A549 (cell line): Measurements from ENCODE around the gene DYNC1I2. TPM values are rescaled to one million over a fixed set of nuclear protein-coding genes. Genes with fewer than 3 reads are reported as not detected.
"Not testable (repeated sequence)": the region's sequence is repeated elsewhere in the genome, so short reads cannot be mapped to it uniquely, and the experiment has no call there.

Source experiments
- ATAC-seq, 2 experiments: fragments of 200-7000 bp in 1 of 2; fragments of >200 bp in 1 of 2; cut with Nextera tagmentation in 1 of 2; cut with Tn5 transposase in 1 of 2; 3 replicates each; pipeline versions ENCODE4 v1.8.0 to v1.9.1; 2018 to 2020; ENCODE audit warnings: mild to moderate bottlenecking in 1 of 2, moderate library complexity in 1 of 2
- CTCF ChIA-PET: fragments of 300-600 bp; sonication (Branson Sonifier 250); formaldehyde crosslinking; extraction: SDS; loops from one replicate; lab custom pipeline; 2021; ENCODE audit warnings: antibody characterized with exemption, inconsistent platforms; lab: Yijun Ruan, JAX
- POLR2A ChIA-PET: fragments of 350-600 bp; formaldehyde crosslinking; extraction: SDS; loops from one replicate; lab custom pipeline; 2021; ENCODE audit warnings: antibody characterized with exemption, inconsistent platforms; lab: Yijun Ruan, JAX
- DNase-seq, 2 experiments: peaks; one replicate each; pipeline versions ENCODE4 v3.0.0 to v3.0.0-alpha.2; 2011 to 2016; ENCODE audit warnings: low read depth in 1 of 2, low spot score in 1 of 2
- FAIRE-seq: peaks from 2 replicates; lab custom pipeline; 2011; peaks lifted over from hg19 to GRCh38; lab: Jason Lieb, UNC
- H3K27ac ChIP-seq, 2 experiments: fragments of >200 bp; sonication (Bioruptor Twin); formaldehyde crosslinking; 3 replicates each; pipeline ENCODE4 v1.5.1; 2016 to 2017
- H3K4me1 ChIP-seq: fragments of >200 bp; sonication (Bioruptor Twin); formaldehyde crosslinking; 3 replicates; pipeline ENCODE4 v1.6.1; 2016
- H3K4me2 ChIP-seq: fragments of >200 bp; sonication (Bioruptor Twin); formaldehyde crosslinking; 3 replicates; pipeline ENCODE4 v1.6.1; 2016
- H3K4me3 ChIP-seq: fragments of >200 bp; sonication (Bioruptor Twin); formaldehyde crosslinking; 3 replicates; pipeline ENCODE4 v1.5.1; 2016
- H3K9me3 ChIP-seq: fragments of >200 bp; sonication (Bioruptor Twin); formaldehyde crosslinking; 3 replicates; pipeline ENCODE4 v1.6.1; 2016
- CBX2 ChIP-seq: fragments of 200-600 bp; sonication (generic); IDR thresholded peaks from 2 replicates; pipeline ENCODE4 v1.6.1; 2016; ENCODE audit warnings: low read depth, mild to moderate bottlenecking, borderline replicate concordance
- CEBPB ChIP-seq, 2 experiments: fragments of >200 bp in 1 of 2; sonication (Bioruptor Twin) in 1 of 2; formaldehyde crosslinking in 1 of 2; IDR thresholded peaks; 2 replicates each; pipeline ENCODE4 v1.6.1; 2012 to 2016
- CHD2 ChIP-seq: fragments of 150-350 bp; IDR thresholded peaks from 2 replicates; pipeline ENCODE4 v1.6.1; 2014; ENCODE audit warnings: low read length; ENCODE audit not compliant: partially characterized antibody
- CHD4 ChIP-seq: fragments of 200-600 bp; sonication (generic); IDR thresholded peaks from 2 replicates; pipeline ENCODE4 v1.6.1; 2016; ENCODE audit warnings: antibody characterized with exemption, mild to moderate bottlenecking, borderline replicate concordance
- FOSL2 ChIP-seq, 2 experiments: fragments of 450-650 bp in 1 of 2; fragments of >200 bp in 1 of 2; sonication (Bioruptor Twin) in 1 of 2; formaldehyde crosslinking; IDR thresholded peaks; 2 replicates each; pipeline versions ENCODE4 v1.5.0 to v1.6.1; 2016 to 2020; ENCODE audit warnings: mild to moderate bottlenecking in 1 of 2, moderate library complexity in 1 of 2
- HDAC2 ChIP-seq: fragments of 200-600 bp; sonication (generic); IDR thresholded peaks from 2 replicates; pipeline ENCODE4 v1.6.1; 2016
- HOXB13 ChIP-seq: fragments of 250-450 bp; sonication (Bioruptor Pico); IDR thresholded peaks from 2 replicates; pipeline ENCODE4 v1.5.0; 2020; ENCODE audit warnings: low read depth, mild to moderate bottlenecking, moderate library complexity
- MAX ChIP-seq: IDR thresholded peaks from 2 replicates; pipeline ENCODE4 v1.6.1; 2012
- MYC ChIP-seq: IDR thresholded peaks from 2 replicates; pipeline ENCODE4 v1.6.1; 2012; ENCODE audit warnings: mild to moderate bottlenecking, inconsistent platforms, low read length, improper control_type of control experiment, borderline replicate concordance
- PHF8 ChIP-seq: fragments of 200-600 bp; sonication (generic); IDR thresholded peaks from 2 replicates; pipeline ENCODE4 v1.6.1; 2016; ENCODE audit warnings: low read depth, mild to moderate bottlenecking, antibody characterized with exemption, moderate library complexity, borderline replicate concordance
- RCOR1 ChIP-seq: fragments of 150-350 bp; IDR thresholded peaks from 2 replicates; pipeline ENCODE4 v1.6.1; 2014; ENCODE audit warnings: antibody characterized with exemption, low read length, low read depth
- USF2 ChIP-seq: fragments of 450-650 bp; IDR thresholded peaks from 2 replicates; pipeline ENCODE4 v1.6.1; 2014; ENCODE audit warnings: antibody characterized with exemption
- ZC3H11A ChIP-seq: fragments of 450-650 bp; IDR thresholded peaks from 2 replicates; pipeline ENCODE4 v1.6.1; 2014; ENCODE audit warnings: antibody characterized with exemption, mild to moderate bottlenecking
- WGBS: methylation state at CpG from one replicate; pipeline ENCODE4 v1.1.6; 2017; ENCODE audit errors: missing lambda C conversion rate; 5-methylcytosine and 5-hydroxymethylcytosine counted together
- polyA plus RNA-seq, 4 experiments: library from polyadenylated mRNA; depleted of rRNA in 3 of 4; stranded (reverse); fragments of >200 nt; fragmentation: RNase III in 1 of 4; extraction: RNeasy Plus Mini Kit Qiagen cat#74134 plus additional on column Dnase treatment in 1 of 4; gene quantifications; 2 replicates in 3 of 4; 3 replicates in 1 of 4; pipeline ENCODE4 v1.2.3, GENCODE V29; 2011 to 2017
- TF ChIP-seq, protein P1 (sequence below): fragments of >200 bp; sonication (Bioruptor Twin); formaldehyde crosslinking; IDR thresholded peaks from 2 replicates; pipeline ENCODE4 v1.6.1; 2016
- TF ChIP-seq, protein P2 (sequence below): fragments of 250-450 bp; sonication (Bioruptor Pico); IDR thresholded peaks from 2 replicates; pipeline ENCODE4 v1.5.0; 2020; ENCODE audit warnings: low read depth, mild to moderate bottlenecking, moderate library complexity

Gene DYNC1I2
- polyA plus RNA-seq, 2 of the 4 experiments (the other 2 are of a cell fraction): 87.6 to 150 TPM

DNA sequence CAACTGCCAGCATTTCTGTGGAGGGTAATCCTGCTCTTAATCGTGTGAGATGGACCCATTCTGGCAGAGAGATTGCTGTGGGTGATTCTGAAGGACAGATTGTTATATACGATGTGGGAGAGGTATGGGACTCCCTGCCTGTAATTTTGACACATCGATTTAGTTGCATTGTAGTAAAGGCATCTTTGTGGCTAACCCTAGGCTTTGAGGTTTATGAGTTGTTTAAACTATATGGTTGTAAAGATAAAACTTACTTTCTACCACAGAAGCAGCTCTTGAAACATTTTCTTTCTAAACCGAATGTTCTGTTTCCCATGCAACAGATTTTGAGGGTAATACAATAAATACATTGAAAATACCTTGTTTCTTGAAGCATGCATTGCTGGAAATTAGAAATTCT lies 58.5 kb downstream of the DYNC1I2 start (continued):
- TF ChIP-seq HDAC2: no peak
- TF ChIP-seq MYC: no peak

- TF ChIP-seq FOSL2 (IDR thresholded peaks at IDR 0.05) (no peak), FOSL2 (CRISPR knock-in tag; IDR thresholded peaks at IDR 0.05) (no peak), HOXB13 (CRISPR knock-in tag) (no peak), HDAC2 (no peak), PHF8 (no peak), CBX2 (no peak), CHD4 (no peak), MAX (no peak), USF2 (no peak), CEBPB (IDR thresholded peaks at IDR 0.05) (no peak), CHD2 (no peak), ZC3H11A (no peak)
- TF ChIP-seq, protein P1, sequence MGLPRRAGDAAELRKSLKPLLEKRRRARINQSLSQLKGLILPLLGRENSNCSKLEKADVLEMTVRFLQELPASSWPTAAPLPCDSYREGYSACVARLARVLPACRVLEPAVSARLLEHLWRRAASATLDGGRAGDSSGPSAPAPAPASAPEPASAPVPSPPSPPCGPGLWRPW: no peak
- TF ChIP-seq, protein P2, sequence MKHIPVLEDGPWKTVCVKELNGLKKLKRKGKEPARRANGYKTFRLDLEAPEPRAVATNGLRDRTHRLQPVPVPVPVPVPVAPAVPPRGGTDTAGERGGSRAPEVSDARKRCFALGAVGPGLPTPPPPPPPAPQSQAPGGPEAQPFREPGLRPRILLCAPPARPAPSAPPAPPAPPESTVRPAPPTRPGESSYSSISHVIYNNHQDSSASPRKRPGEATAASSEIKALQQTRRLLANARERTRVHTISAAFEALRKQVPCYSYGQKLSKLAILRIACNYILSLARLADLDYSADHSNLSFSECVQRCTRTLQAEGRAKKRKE (CRISPR knock-in tag): no peak
- no peak for DNase-seq
- H3K9me3 ChIP-seq: no peaks in the 10 kb centered on the region
- CTCF ChIA-PET: no interaction called here
- no peak overlapping the region for H3K27ac ChIP-seq
- POLR2A ChIA-PET: no interaction called here
- H3K4me3 ChIP-seq: no peak overlapping the region
- WGBS: 84% methylated on average over 3 of the region's 3 CpGs
- H3K4me2 ChIP-seq: no peak overlapping the region
- FAIRE-seq: no peak
- no peaks in the 10 kb centered on the region for H3K4me1 ChIP-seq
- no peak for ATAC-seq
Measured at GRCh38 chr2:171747371-171747770, 60.1 kb downstream of the DYNC1I2 start.

GRCh38 chr2:171754254-171754939 lies 67.1 kb downstream of the DYNC1I2 start:
- H3K27ac ChIP-seq: no peak overlapping the region
- ChIA-PET CTCF (interaction anchor here (1.1 to 1.6 kb wide), 2 partner anchors 57 to 359 kb away, joined by 3 read pairs; no protein-coding TSS in a partner anchor), POLR2A (no interaction called here)
- WGBS: 95% methylated on average over 1 of the region's 1 CpG
- no peak overlapping the region for H3K4me3 ChIP-seq
- no peak for FAIRE-seq
- no peak overlapping the region for H3K4me2 ChIP-seq
- no peaks in the 10 kb centered on the region for H3K9me3 ChIP-seq
- no peak for TF ChIP-seq ZC3H11A
- TF ChIP-seq RCOR1: no peak
- TF ChIP-seq, all 56 proteins: peak for 0
- no peaks in the 10 kb centered on the region for H3K4me1 ChIP-seq
- DNase-seq (no peak), ATAC-seq (no peak)

DNA sequence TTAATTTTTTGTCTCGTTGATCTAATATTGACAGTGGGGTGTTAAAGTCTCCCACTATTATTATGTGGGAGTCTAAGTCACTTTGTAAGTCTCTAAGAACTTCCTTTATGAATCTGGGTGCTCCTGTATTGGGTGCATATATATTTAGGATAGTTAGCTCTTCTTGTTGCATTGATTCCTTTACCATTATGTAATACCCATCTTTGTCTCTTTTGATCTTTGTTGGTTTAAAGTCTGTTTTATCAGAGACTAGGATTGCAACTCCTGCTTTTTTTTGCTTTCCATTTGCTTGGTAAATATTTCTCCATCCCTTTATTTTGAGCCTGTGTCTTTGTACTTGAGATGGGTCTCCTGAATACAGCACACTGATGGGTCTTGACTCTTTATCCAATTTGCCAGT lies 71.5 kb downstream of the DYNC1I2 start:
- DNase-seq, H3K27ac ChIP-seq, H3K4me2 ChIP-seq, H3K4me1 ChIP-seq, ATAC-seq, H3K9me3 ChIP-seq, FAIRE-seq, H3K4me3 ChIP-seq, POLR2A ChIA-PET, CTCF ChIA-PET: not testable (repeated sequence)
- WGBS: 91% methylated on average over 1 of the region's 1 CpG

- CTCF ChIA-PET: interaction anchor here (1.7 kb wide), 1 partner anchor 220 kb away, joined by 3 read pairs; no protein-coding TSS in a partner anchor
- not testable (repeated sequence) for FAIRE-seq
- whole genome bisulfite sequencing: 82% methylated on average over 4 of the region's 4 CpGs
Measured at GRCh38 chr2:171761176-171761575, 73.9 kb downstream of the DYNC1I2 start.

More at GRCh38 chr2:171761176-171761575, 73.9 kb downstream of the DYNC1I2 start:
- H3K4me1 ChIP-seq, POLR2A ChIA-PET, H3K4me3 ChIP-seq, H3K27ac ChIP-seq, H3K4me2 ChIP-seq, DNase-seq, ATAC-seq, H3K9me3 ChIP-seq: not testable (repeated sequence)
